M059J (cell line): Measurements from ENCODE around the gene ZBTB16. TPM values are rescaled to one million over a fixed set of nuclear protein-coding genes. Genes with fewer than 3 reads are reported as not detected.

Experiments
- DNase-seq: peaks from one replicate; pipeline ENCODE4 v3.0.0-alpha.2; 2012; ENCODE audit warnings: low read depth
- total RNA-seq: library from RNA; depleted of rRNA; stranded (reverse); fragments of >200 nt; shearing (Covaris generic); gene quantifications from 2 replicates; pipeline ENCODE4 v1.2.3, GENCODE V29; 2014

Gene ZBTB16
- total RNA-seq, 1 experiment from 2014 or later = not detected

DNA sequence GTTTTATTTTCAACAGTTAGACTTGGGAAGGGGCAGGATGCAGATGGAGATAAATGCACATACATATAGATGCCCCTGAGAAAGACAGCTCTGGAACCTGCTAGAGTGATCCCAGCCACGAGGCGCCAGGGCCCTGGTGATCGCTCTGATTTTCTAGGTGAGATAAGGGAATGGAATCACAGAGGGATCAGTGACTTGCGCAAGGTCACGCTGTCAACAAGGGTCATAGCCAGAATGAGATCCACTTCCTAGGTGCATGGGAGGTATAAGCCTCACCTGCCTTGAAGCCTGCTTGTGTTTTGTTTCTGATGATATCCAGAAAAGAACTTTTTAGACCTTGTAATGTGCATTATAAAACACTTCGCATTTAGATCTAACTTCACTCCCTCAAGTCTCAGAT lies 47.5 kb downstream of the ZBTB16 start:
- DNase-seq = no peak

DNA sequence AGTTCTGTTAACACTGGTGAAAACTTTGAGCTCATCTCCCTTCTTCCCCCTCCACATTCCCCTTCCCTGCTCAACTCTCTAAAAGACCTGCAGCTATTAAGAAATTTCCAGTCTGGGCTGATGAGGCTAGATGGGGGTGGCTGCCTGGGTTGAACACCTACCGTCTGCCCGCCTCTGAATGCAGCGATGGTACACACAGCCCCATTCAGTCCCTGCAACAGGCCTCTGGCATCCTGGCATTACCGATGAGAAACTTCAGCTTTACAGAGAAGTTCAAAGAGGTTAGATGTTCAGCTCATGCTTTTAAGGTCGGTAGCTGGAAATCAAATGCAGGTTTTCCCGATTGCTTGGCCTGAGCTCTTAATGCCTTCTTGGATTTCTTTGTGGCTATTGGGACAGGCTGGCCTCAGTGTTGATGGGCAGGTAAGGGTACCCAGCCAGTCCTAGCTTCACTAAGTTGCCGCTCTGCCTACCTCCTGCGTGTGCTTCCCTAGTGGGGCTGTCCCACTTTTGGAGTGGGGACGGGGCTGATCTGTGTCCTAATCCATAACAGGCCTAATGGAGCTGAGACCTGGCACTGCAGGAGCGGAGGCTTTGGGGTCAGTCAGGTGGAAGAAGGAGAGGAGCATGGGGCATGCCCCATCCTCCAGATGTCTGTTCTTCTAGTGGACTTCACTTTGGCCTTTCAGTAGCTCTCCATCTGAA lies 49.1 kb downstream of the ZBTB16 start:
- DNase-seq = no peak

- no peak for DNase-seq
Measured at GRCh38 chr11:114109206-114110090, 49.9 kb downstream of the ZBTB16 start.

- DNase-seq = no peak
Measured at GRCh38 chr11:114110123-114110522, 50.6 kb downstream of the ZBTB16 start.

GRCh38 chr11:114110952-114111947 lies 51.7 kb downstream of the ZBTB16 start:
- DNase-seq = no peak

DNA sequence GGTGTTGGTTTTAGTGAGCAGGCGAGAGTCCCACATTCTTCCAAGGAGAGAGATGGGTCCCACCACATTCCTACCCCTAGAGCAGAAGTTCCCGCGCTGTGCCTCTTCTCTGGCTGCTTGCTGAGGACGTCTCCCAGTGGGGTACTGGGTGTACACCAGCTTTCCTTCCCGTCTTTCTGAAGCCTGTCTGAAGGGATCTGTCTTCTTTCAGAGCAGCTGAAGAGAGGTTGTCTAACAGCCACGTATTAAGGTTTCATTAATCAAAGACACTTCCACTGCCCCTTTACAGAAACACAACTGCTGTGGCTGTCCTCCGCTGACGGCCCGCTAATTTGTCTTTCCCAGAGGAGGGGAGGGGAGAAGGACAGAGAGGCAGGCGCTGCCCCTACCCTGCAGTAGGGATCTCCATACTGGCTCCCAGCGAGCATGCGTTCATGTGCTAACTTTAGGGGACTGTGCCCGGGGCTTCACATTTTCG lies 56.0 kb downstream of the ZBTB16 start:
- no peak for DNase-seq

DNA sequence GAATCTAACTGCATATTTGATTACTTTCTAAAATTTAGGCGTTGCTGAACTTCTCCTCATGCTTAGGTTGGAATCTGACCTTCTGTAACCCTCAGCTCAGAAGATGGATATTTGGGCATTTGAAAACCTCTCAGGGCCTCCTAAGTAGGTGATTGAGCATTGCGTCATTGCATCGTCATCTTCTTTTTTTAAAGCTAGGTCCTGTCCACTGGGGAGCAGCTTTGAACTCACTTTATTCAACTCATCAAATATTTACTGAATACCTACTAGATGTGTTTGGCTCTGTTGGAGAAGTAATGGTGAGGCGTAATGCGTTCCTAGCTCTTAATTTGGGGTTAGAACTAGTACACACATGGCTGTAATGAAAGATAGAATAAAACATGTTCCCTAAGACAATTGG lies 56.8 kb downstream of the ZBTB16 start:
- no peak for DNase-seq

- DNase-seq = no peak
Measured at GRCh38 chr11:114116800-114117199, 57.3 kb downstream of the ZBTB16 start.

DNA sequence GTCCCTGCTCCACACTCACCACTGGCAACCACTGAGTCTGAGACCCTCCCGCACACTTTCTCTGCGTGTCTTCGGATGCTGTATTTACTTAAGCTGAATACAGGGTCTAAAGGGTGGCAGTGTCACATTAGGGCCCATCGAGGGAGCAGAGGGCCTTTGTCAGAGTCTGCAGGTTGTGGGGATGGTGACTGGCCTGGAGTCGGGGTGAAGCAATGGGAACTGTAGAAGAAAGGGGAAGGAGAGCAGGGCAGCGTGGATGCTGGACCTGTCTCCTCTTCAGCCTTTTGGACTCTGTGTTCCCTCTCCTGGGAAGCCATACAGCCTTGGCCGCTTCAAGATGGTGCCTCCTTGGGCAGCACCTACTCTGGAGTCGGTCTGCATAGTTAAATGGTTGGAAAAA lies 61.1 kb downstream of the ZBTB16 start:
- DNase-seq = no peak

DNA sequence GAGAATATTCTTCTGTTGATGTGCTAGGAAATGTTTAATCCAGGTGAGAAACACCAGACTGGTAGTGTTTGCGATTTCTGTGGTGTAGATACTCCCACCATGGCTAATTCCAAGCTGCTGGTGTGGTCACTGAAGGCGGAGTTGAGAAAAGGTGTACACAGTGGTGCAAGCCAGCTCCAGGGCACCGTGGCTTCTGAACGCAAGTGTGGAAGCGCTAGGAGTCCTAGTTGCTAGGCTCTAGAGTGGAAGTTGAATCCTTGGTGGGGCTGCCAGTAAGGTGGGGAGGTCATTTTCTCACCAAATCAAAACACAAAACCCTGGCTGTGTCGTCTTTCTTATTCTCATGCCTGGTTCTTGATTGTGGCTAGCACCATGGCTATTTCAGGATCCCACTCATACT lies 61.6 kb downstream of the ZBTB16 start:
- DNase-seq = no peak

- DNase-seq = no peak
Measured at GRCh38 chr11:114121804-114122504, 62.4 kb downstream of the ZBTB16 start.

GRCh38 chr11:114122686-114123085 lies 63.2 kb downstream of the ZBTB16 start:
- DNase-seq = no peak

- DNase-seq = no peak
Measured at GRCh38 chr11:114123692-114124330, 64.3 kb downstream of the ZBTB16 start.

DNA sequence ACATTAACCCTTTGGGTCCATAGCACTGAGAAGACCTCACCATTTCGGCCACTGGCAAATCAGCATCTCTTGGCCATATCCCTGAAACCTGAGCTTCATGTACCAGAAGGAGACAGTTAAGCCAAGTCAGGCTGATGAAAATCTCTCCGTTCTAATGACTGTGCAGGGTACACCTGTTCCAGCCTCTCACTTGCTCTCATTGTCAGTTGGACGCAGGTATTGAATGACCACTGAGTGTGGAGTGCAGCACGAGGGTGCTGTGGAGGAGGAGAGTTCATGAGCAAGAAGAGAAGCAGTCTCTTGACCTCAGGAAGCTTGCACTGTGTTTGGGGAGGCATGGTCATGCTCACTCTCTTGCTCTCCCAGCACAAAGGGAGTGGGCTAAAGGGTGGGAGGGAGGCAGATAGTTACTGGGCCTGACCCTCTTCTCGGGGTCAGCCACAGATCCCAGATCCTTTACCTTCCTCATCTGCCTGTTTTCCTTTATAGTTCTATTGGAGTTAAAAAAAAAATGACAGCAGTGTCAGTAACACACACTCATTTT lies 65.2 kb downstream of the ZBTB16 start:
- no peak for DNase-seq

DNA sequence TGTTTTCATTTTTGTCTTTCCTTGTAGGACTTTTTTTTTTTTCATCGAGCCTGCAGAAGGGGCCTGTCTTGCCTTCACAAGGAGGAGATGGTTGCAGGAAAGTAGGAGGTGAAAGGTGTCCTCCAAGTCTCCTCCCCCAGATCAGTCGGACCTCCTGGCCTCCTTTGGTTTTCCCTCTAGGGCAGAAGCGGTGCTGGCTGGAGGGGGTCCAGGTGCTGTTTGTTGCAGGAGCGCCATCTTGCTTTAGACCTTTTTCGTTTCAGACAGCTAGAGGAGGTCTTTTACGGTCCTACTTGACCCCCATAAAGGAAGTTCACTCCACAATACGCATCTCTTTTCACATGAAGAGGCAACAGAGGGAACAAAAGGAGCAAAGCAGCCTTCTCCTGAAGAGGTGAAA lies 66.0 kb downstream of the ZBTB16 start:
- DNase-seq = no peak

GRCh38 chr11:114125959-114126358 lies 66.4 kb downstream of the ZBTB16 start:
- no peak for DNase-seq

DNA sequence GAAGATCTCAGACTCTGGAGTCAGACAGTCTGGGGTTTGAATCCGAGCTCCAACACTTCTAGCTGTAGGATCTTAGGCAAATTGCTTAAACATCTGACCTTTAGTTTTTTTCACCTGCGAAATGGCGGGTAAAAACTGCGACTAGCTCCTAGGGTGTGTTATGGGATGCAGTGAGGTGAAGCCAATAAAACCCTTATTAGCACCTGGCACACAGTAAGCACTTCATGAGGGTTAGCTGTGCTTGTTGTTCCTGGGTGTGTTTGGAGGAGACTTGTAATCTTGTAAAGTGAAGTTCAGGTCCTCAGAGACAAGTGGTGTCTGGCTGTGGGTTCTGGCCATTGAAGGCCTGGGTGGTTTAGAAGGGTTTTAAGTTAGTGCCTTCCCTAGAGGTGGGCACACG lies 68.9 kb downstream of the ZBTB16 start:
- no peak for DNase-seq

DNA sequence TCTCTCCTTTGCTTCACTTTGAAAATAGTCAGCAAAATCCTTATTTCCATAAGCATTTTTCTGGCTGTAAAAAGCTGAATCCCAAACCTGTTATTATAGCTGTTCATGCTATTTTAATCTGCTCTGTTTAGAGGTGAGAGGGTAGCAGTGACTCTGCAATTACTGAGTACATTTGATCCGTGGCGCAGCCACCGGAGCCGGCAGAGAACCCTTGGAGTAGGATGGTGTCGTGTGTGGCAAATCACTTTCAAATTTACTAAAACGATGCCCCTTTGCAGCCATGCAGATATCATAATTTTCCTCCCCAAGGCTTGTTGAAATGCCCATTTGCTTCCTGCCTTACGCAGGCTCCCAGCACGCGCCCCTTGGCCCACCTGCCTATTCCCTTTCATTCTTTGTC lies 69.6 kb downstream of the ZBTB16 start:
- DNase-seq = no peak

- DNase-seq = no peak
Measured at GRCh38 chr11:114129699-114130098, 70.2 kb downstream of the ZBTB16 start.

DNA sequence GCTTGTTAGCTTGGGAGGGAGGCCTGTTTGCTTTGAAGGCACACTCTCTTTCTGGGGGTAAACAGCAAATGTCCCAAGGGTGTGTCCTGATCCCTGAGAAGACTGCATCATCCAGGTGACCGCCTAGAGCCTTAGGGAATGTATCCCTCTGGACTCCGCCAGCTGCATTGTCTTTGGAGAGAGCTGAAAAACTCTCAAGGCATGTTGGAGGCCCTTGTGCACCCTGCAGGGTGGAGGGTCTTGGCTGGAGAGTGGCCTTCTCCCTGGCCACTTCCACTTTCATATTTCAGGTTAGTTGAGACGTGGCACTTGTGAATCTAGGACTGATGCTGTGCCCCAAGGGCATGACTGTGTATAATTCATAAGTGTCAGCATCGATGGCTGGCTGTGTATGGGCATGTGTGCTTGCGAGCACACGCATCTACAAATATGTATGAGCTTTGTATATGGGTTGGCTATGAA lies 70.6 kb downstream of the ZBTB16 start:
- DNase-seq = no peak
